HepG2 (cell line): ENCODE results near the gene RPRML. TPM values are rescaled to one million over a fixed set of nuclear protein-coding genes. Genes with fewer than 3 reads are reported as not detected.

Experiments used
- ADNP ChIP-seq: sonication (generic); formaldehyde crosslinking; IDR thresholded peaks from 2 replicates; pipeline ENCODE4 v1.4.0; 2020; ENCODE audit warnings: missing genetic modification reagents
- ASH2L ChIP-seq: fragments of 300-600, 200-600 bp; sonication (generic); IDR thresholded peaks from 2 replicates; pipeline ENCODE4 v1.7.0; 2017; ENCODE audit warnings: low read depth, mild to moderate bottlenecking, moderate library complexity, mixed read lengths, low read length; ENCODE audit not compliant: insufficient read length
- CERS6 ChIP-seq: sonication (generic); formaldehyde crosslinking; IDR thresholded peaks from 2 replicates; pipeline ENCODE4 v1.5.0; 2020; ENCODE audit warnings: missing genetic modification reagents
- FOXK2 ChIP-seq: fragments of 450-650 bp; IDR thresholded peaks from 2 replicates; pipeline ENCODE4 v1.6.1; 2016
- KLF15 ChIP-seq: sonication (generic); formaldehyde crosslinking; IDR thresholded peaks from 2 replicates; pipeline ENCODE4 v1.8.1; 2023; ENCODE audit warnings: borderline replicate concordance, mild to moderate bottlenecking, inconsistent platforms, missing genetic modification reagents, mixed read lengths
- MED8 ChIP-seq: sonication (generic); formaldehyde crosslinking; IDR thresholded peaks from 2 replicates; pipeline ENCODE4 v1.8.1; 2023; ENCODE audit warnings: mild to moderate bottlenecking, missing genetic modification reagents; ENCODE audit not compliant: insufficient replicate concordance
- NCOA2 ChIP-seq: sonication (generic); formaldehyde crosslinking; IDR thresholded peaks from 2 replicates; pipeline ENCODE4 v1.8.0; 2022; ENCODE audit warnings: inconsistent platforms
- PRPF4 ChIP-seq: fragments of 200-400 bp; formaldehyde crosslinking; IDR thresholded peaks from 2 replicates; pipeline ENCODE4 v1.6.1; 2016; ENCODE audit warnings: low read length, low read depth; ENCODE audit not compliant: poor library complexity, severe bottlenecking
- PTBP1 ChIP-seq: fragments of 200-400 bp; formaldehyde crosslinking; IDR thresholded peaks from 2 replicates; pipeline ENCODE4 v1.6.1; 2018; ENCODE audit warnings: low read length, low read depth; ENCODE audit not compliant: poor library complexity, severe bottlenecking
- RFXAP ChIP-seq: sonication (generic); formaldehyde crosslinking; IDR thresholded peaks from 2 replicates; pipeline ENCODE4 v1.4.0; 2020; ENCODE audit warnings: missing genetic modification reagents, borderline replicate concordance
- SKI ChIP-seq: fragments of 450-650 bp; IDR thresholded peaks from one replicate; pipeline ENCODE4 v1.6.1; 2018; ENCODE audit warnings: mild to moderate bottlenecking; ENCODE audit not compliant: partially characterized antibody
- SKIL ChIP-seq: sonication (generic); formaldehyde crosslinking; IDR thresholded peaks from 2 replicates; pipeline ENCODE4 v1.8.0; 2022; ENCODE audit warnings: missing genetic modification reagents, mild to moderate bottlenecking, moderate library complexity, borderline replicate concordance
- SMAD3 ChIP-seq: sonication (generic); formaldehyde crosslinking; IDR thresholded peaks from 2 replicates; pipeline ENCODE4 v1.4.0; 2020; ENCODE audit warnings: missing genetic modification reagents
- TIGD3 ChIP-seq: sonication (generic); formaldehyde crosslinking; IDR thresholded peaks from 2 replicates; pipeline ENCODE4 v1.5.1; 2020; ENCODE audit warnings: mild to moderate bottlenecking, missing genetic modification reagents, borderline replicate concordance
- ZBTB33 ChIP-seq: sonication (generic); formaldehyde crosslinking; IDR thresholded peaks from 2 replicates; pipeline ENCODE4 v1.4.0; 2020; ENCODE audit warnings: missing genetic modification reagents
- ZBTB7A ChIP-seq: sonication (generic); formaldehyde crosslinking; IDR thresholded peaks from 2 replicates; pipeline ENCODE4 v1.8.0; 2022; ENCODE audit warnings: mild to moderate bottlenecking, missing genetic modification reagents
- ZC3H13 ChIP-seq: sonication (generic); formaldehyde crosslinking; IDR thresholded peaks from 2 replicates; pipeline ENCODE4 v1.8.1; 2023; ENCODE audit warnings: mild to moderate bottlenecking, missing genetic modification reagents, moderate library complexity
- ZFX ChIP-seq: sonication (generic); formaldehyde crosslinking; IDR thresholded peaks from 2 replicates; pipeline ENCODE4 v1.4.0; 2020; ENCODE audit warnings: mild to moderate bottlenecking, low read depth, missing genetic modification reagents, moderate library complexity
- ZNF274 ChIP-seq: sonication (generic); formaldehyde crosslinking; IDR thresholded peaks from 2 replicates; pipeline ENCODE4 v1.5.1; 2020; ENCODE audit warnings: mild to moderate bottlenecking, missing genetic modification reagents
- ZNF660 ChIP-seq: sonication (generic); formaldehyde crosslinking; IDR thresholded peaks from 2 replicates; pipeline ENCODE4 v1.5.1; 2020; ENCODE audit warnings: mild to moderate bottlenecking, low read depth, missing genetic modification reagents, borderline replicate concordance
- ZNF713 ChIP-seq: sonication (generic); formaldehyde crosslinking; IDR thresholded peaks from 2 replicates; pipeline ENCODE4 v1.4.0; 2020; ENCODE audit warnings: mild to moderate bottlenecking, missing genetic modification reagents
- ZNF740 ChIP-seq: sonication (generic); formaldehyde crosslinking; IDR thresholded peaks from 2 replicates; pipeline ENCODE4 v1.4.0; 2020; ENCODE audit warnings: missing genetic modification reagents
- ZNF772 ChIP-seq: sonication (generic); formaldehyde crosslinking; IDR thresholded peaks from 2 replicates; pipeline ENCODE4 v1.5.0; 2020; ENCODE audit warnings: mild to moderate bottlenecking, missing genetic modification reagents
- polyA plus RNA-seq, 8 experiments: library from polyadenylated mRNA; depleted of rRNA in 3 of 8; stranded (reverse) in 7 of 8; unstranded in 1 of 8; fragments of >200 nt; fragmentation: Illumina TruSeq in 4 of 8; extraction: Trizol in 4 of 8; gene quantifications; 2 replicates each; pipeline versions ENCODE4 v1.2.1 to v1.2.3, GENCODE V29; 2011 to 2016; ENCODE audit warnings: low read depth in 4 of 8, missing spikeins in 1 of 8, mixed read lengths in 1 of 8; ENCODE audit not compliant: insufficient read depth in 1 of 8
- total RNA-seq, 5 experiments: library from RNA; depleted of rRNA; stranded (reverse); fragments of >200 nt; fragmentation: Illumina TruSeq; extraction: Trizol; gene quantifications; 2 replicates each; pipeline ENCODE4 v1.2.3, GENCODE V29; 2016; ENCODE audit warnings: low read depth in 1 of 5

Gene RPRML
- total and polyA plus RNA-seq, 2 of the 13 experiments (the other 11 are each of a cell fraction or from before 2014, with no cell fraction given), result not detected

- TF ChIP-seq ZBTB33 (CRISPR knock-in tag) (peak; percentile 77; the same call in 1 of the 2 replicates), CERS6 (0 out of 2 replicates have a peak, but pooled peaks have one; percentile 24), ZC3H13 (CRISPR knock-in tag) (no peak), ZFX (peak; percentile 85), ZBTB7A (CRISPR knock-in tag) (no peak), ZNF713 (CRISPR knock-in tag) (no peak), ZNF772 (CRISPR knock-in tag) (no peak), FOXK2 (no peak), ASH2L (no peak), SKI (peak; percentile 20), MED8 (CRISPR knock-in tag) (no peak), KLF15 (CRISPR knock-in tag) (no peak), SKIL (CRISPR knock-in tag) (peak; percentile 21; the same call in 1 of the 2 replicates), ADNP (CRISPR knock-in tag) (no peak), ZNF660 (no peak), ZNF740 (CRISPR knock-in tag) (peak; percentile 65; the same call in 1 of the 2 replicates), TIGD3 (CRISPR knock-in tag) (no peak), PTBP1 (no peak), SMAD3 (0 out of 2 replicates have a peak, but pooled peaks have one; percentile 59), ZNF274 (CRISPR knock-in tag) (0 out of 2 replicates have a peak, but pooled peaks have one; percentile 40), NCOA2 (peak; percentile 41; the same call in 1 of the 2 replicates), RFXAP (CRISPR knock-in tag) (no peak), PRPF4 (no peak)
Measured at GRCh38 chr17:46940692-46941404, 38.2 kb downstream of the RPRML start (continued).
